Measurements from ENCODE around the gene ZNF69.
"Not testable (repeated sequence)": the region's sequence is repeated elsewhere in the genome, so short reads cannot be mapped to it uniquely, and the experiment has no call there.

The ZNF69 gene

DNA sequence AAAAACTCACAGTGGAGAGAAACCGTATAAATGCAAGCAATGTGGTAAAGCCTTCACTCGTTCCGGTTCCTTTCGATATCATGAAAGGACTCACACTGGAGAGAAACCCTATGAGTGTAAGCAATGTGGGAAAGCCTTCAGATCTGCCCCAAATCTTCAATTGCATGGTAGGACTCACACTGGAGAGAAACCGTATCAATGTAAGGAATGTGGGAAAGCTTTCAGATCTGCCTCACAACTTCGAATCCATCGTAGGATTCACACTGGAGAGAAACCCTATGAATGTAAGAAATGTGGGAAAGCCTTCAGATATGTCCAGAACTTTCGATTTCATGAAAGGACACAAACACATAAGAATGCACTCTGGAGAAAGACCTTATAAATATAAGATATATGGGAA is 19.4 kb upstream of the ZNF69 start:
- Histone ChIP-seq H3K36me3 (ENCODE audit: low read depth) (peaks cover 20% of the 10 kb centered on the region), H3K27ac (ENCODE audit: poor library complexity, severe bottlenecking) (no peak overlapping the region), H3K27me3 (ENCODE audit: insufficient read depth, poor library complexity, severe bottlenecking) (no peaks in the 10 kb centered on the region), H3K4me3 (ENCODE audit: severe bottlenecking) (no peak overlapping the region), H3K9me3 (ENCODE audit: severe bottlenecking) (peaks cover 16% of the 10 kb centered on the region), H3K4me1 (ENCODE audit: insufficient read depth, poor library complexity, severe bottlenecking) (no peaks in the 10 kb centered on the region)
- DNase-seq (ENCODE audit: low spot score), result no peak
- TF ChIP-seq, protein P1, sequence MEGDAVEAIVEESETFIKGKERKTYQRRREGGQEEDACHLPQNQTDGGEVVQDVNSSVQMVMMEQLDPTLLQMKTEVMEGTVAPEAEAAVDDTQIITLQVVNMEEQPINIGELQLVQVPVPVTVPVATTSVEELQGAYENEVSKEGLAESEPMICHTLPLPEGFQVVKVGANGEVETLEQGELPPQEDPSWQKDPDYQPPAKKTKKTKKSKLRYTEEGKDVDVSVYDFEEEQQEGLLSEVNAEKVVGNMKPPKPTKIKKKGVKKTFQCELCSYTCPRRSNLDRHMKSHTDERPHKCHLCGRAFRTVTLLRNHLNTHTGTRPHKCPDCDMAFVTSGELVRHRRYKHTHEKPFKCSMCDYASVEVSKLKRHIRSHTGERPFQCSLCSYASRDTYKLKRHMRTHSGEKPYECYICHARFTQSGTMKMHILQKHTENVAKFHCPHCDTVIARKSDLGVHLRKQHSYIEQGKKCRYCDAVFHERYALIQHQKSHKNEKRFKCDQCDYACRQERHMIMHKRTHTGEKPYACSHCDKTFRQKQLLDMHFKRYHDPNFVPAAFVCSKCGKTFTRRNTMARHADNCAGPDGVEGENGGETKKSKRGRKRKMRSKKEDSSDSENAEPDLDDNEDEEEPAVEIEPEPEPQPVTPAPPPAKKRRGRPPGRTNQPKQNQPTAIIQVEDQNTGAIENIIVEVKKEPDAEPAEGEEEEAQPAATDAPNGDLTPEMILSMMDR (IDR thresholded peaks at IDR 0.05; ENCODE audit: poor library complexity, severe bottlenecking), result no peak
- ATAC-seq (ENCODE audit: low read depth), result no peak

DNA sequence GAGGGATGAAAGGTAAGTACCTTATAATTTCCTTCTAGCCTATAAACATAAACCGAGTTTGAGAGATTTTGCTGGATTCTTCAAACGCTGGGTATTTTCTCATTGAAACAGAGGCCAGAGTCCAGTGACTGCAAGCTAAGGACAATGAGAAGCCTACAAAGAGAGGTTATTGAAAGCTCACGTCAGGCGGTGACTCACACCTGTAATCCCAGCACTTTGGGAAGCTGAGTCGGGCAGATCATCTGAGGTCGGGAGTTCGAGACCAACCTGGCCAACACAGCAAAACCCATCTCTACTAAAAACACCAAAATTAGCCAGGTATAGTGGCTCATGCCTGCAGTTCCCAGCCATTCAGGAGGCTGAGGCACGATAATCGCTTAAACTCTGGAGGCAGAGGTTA is 15.0 kb upstream of the ZNF69 start:
- DNase-seq (ENCODE audit: low spot score) (no peak), ATAC-seq (ENCODE audit: low read depth) (no peak)
- TF ChIP-seq, protein P1 (IDR thresholded peaks at IDR 0.05; ENCODE audit: poor library complexity, severe bottlenecking), result no peak
- H3K36me3 ChIP-seq (ENCODE audit: low read depth), result peaks cover 16% of the 10 kb centered on the region
- peaks cover 14% of the 10 kb centered on the region for H3K9me3 ChIP-seq (ENCODE audit: severe bottlenecking)
- no peaks in the 10 kb centered on the region for H3K27me3 ChIP-seq (ENCODE audit: insufficient read depth, poor library complexity, severe bottlenecking)
- H3K4me1 ChIP-seq (ENCODE audit: insufficient read depth, poor library complexity, severe bottlenecking), result no peaks in the 10 kb centered on the region
- no peak overlapping the region for H3K4me3 ChIP-seq (ENCODE audit: severe bottlenecking)
- H3K27ac ChIP-seq (ENCODE audit: poor library complexity, severe bottlenecking), result no peak overlapping the region

DNA sequence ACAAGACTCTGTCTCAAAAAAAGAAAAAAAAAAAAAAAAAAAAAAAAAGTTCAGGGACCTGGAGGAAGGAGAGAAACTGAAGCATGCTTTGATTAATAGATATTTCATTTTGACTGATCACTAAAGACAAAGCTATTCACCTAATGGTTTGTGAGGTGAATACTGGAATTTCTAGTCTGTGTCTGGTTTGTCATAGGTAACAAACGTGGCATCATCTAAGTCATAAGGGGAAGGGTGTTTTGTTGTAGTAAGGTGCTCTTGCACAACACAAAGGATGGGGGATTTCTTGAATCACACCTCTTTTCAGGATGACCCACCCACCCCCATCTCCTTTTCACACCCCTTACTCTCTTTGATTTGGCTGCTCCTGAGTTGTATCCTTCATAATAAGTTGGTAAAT is 13.8 kb upstream of the ZNF69 start:
- H3K27me3 ChIP-seq (ENCODE audit: insufficient read depth, poor library complexity, severe bottlenecking), result no peaks in the 10 kb centered on the region
- H3K4me1 ChIP-seq (ENCODE audit: insufficient read depth, poor library complexity, severe bottlenecking), result no peaks in the 10 kb centered on the region
- no peak overlapping the region for H3K27ac ChIP-seq (ENCODE audit: poor library complexity, severe bottlenecking)
- DNase-seq (ENCODE audit: low spot score), result no peak
- H3K4me3 ChIP-seq (ENCODE audit: severe bottlenecking), result no peak overlapping the region
- no peak for ATAC-seq (ENCODE audit: low read depth)
- H3K9me3 ChIP-seq (ENCODE audit: severe bottlenecking), result peaks cover 7% of the 10 kb centered on the region
- H3K36me3 ChIP-seq (ENCODE audit: low read depth), result peaks cover 5% of the 10 kb centered on the region; the same call in 1 of the 2 replicates
- TF ChIP-seq, protein P1 (IDR thresholded peaks at IDR 0.05; ENCODE audit: poor library complexity, severe bottlenecking), result no peak

DNA sequence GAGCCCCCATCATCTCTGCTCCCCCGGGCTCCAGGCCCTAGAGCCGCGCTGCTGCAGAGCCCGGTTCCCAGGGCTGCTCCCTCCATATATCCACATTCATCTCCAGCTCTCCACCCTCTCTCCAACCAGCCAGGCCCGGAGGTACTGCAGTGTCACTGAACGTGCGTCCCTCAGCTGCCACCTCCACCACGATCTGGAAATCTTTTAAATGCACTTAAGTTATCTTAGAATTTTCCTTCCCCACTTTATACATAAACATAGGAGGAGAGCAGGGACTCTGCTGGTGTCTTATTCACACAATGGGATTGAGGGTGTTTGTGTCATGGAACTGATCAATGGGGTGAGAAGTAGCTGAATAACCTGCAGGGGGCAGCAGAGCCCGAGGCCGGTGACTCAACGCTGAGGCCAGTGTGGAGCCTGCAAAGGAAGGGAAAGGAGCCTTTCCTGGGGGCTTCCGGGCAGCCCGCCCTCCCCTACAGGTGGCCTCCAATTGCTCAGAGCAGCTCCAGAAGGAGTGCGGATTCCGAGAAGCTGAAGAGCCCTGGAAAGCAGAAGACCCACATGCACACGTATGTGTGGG is 7.8 kb upstream of the ZNF69 start:
- not testable (repeated sequence) for H3K27ac ChIP-seq (ENCODE audit: poor library complexity, severe bottlenecking); H3K36me3 ChIP-seq (ENCODE audit: low read depth); ATAC-seq (ENCODE audit: low read depth); H3K9me3 ChIP-seq (ENCODE audit: severe bottlenecking); H3K4me3 ChIP-seq (ENCODE audit: severe bottlenecking); H3K4me1 ChIP-seq (ENCODE audit: insufficient read depth, poor library complexity, severe bottlenecking); H3K27me3 ChIP-seq (ENCODE audit: insufficient read depth, poor library complexity, severe bottlenecking); DNase-seq (ENCODE audit: low spot score)

DNA sequence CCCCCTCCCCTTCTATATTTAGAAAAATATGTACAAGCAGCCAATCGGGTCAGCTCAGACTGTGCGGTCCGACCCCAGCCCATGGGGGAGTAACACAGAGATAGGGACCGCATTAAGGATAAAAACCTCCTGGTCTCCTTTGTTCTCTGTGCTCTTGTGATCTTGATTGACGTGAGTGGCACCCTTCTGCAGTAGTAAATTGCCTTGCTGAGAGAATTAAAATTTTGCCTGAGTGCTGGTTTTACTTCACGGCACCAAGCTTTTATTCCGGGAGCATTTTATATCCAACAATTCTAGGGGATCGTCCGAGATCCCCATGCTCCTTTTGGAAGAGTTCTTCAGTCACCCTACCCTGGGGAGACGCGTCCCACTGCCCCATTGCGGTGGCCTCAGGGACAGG is 7.0 kb upstream of the ZNF69 start:
- Histone ChIP-seq H3K4me1 (ENCODE audit: insufficient read depth, poor library complexity, severe bottlenecking) (no peaks in the 10 kb centered on the region), H3K9me3 (ENCODE audit: severe bottlenecking) (peaks cover 7% of the 10 kb centered on the region), H3K27ac (ENCODE audit: poor library complexity, severe bottlenecking) (no peak overlapping the region), H3K36me3 (ENCODE audit: low read depth) (no peaks in the 10 kb centered on the region), H3K4me3 (ENCODE audit: severe bottlenecking) (no peak overlapping the region), H3K27me3 (ENCODE audit: insufficient read depth, poor library complexity, severe bottlenecking) (no peaks in the 10 kb centered on the region)
- ATAC-seq (ENCODE audit: low read depth) (no peak), DNase-seq (ENCODE audit: low spot score) (no peak)
- TF ChIP-seq, protein P1 (IDR thresholded peaks at IDR 0.05; ENCODE audit: poor library complexity, severe bottlenecking), result no peak

All from RWPE2 (cell line).